ENCODE results near the gene SLC6A6. TPM values are rescaled to one million over a fixed set of nuclear protein-coding genes. Genes with fewer than 3 reads are reported as not detected.

The SLC6A6 gene
- total and polyA plus RNA-seq, 11 donors, result 9.1 to 121 (median 34.9) TPM

GRCh38 chr3:14398797-14399106 is 3.7 kb upstream of the SLC6A6 start:
- H3K4me1 ChIP-seq, result peaks cover 0 to 28% (median 10%) of the 10 kb centered on the region in 12 donors
- no peak for TF ChIP-seq CTCF (IDR thresholded peaks at IDR 0.05)
- H3K36me3 ChIP-seq, result no peaks in the 10 kb centered on the region
- 73 to 87% (median 75%) methylated on average over 2 of the region's 2 CpGs for WGBS, 4 donors
- no peak for ATAC-seq
- no peaks in the 10 kb centered on the region for H3K9me3 ChIP-seq
- intact Hi-C loops (cut with DNase I), result no loop called here
- H3K27me3 ChIP-seq, result no peaks in the 10 kb centered on the region
- H3K27ac ChIP-seq, result no peak overlapping the region
- DNase-seq, result no peak
- no peak overlapping the region for H3K4me3 ChIP-seq

- peaks cover 0 to 2% (median 0%) of the 10 kb centered on the region in 9 donors for H3K36me3 ChIP-seq
- TF ChIP-seq CTCF (IDR thresholded peaks at IDR 0.05), result peak in 1 of 12 donors; percentile 27
- no peak for TF ChIP-seq POLR2A (IDR thresholded peaks at IDR 0.05)
- WGBS, 4 donors, result 23 to 53% (median 28%) methylated on average over 11 to 22 of the region's 22 CpGs
- H3K9me3 ChIP-seq, result no peaks in the 10 kb centered on the region
- peak; percentile 5 to 36 (median 32) for ATAC-seq
- peaks cover 0 to 56% (median 29%) of the 10 kb centered on the region in 12 donors for H3K4me1 ChIP-seq
- peak in 2 of 5 donors; percentile 42 to 43 for DNase-seq
- intact Hi-C loops (cut with DNase I), result loop anchor here in 8 of 10 donors (2.0 to 10.0 kb wide), 8 partner anchors 29 to 137 kb away; no protein-coding TSS in a partner anchor
- peak overlapping the region; percentile 62 to 92 (median 81) for H3K4me3 ChIP-seq
- peak overlapping the region in 11 of 12 donors; percentile 43 to 96 (median 85) for H3K27ac ChIP-seq
- H3K27me3 ChIP-seq, result peaks cover 0 to 5% (median 0%) of the 10 kb centered on the region in 9 donors
Measured at GRCh38 chr3:14401692-14402303, 608 bp upstream of the SLC6A6 start.

- TF ChIP-seq POLR2A (IDR thresholded peaks at IDR 0.05) (peak in 1 of 2 donors; percentile 24), CTCF (IDR thresholded peaks at IDR 0.05) (no peak)
- H3K36me3 ChIP-seq, result peaks cover 0 to 14% (median 0%) of the 10 kb centered on the region in 9 donors
- peak overlapping the region; percentile 62 to 92 (median 81) for H3K4me3 ChIP-seq
- peaks cover 0 to 48% (median 26%) of the 10 kb centered on the region in 12 donors for H3K4me1 ChIP-seq
- ATAC-seq, result peak; percentile 37 to 67 (median 54)
- no peaks in the 10 kb centered on the region for H3K9me3 ChIP-seq
- 10 to 17% (median 12%) methylated on average over 10 to 12 of the region's 12 CpGs for WGBS, 4 donors
- intact Hi-C loops (cut with DNase I), result loop anchor here in 8 of 10 donors (2.0 to 10.0 kb wide), 8 partner anchors 31 to 139 kb away; no protein-coding TSS in a partner anchor
- H3K27ac ChIP-seq, result peak overlapping the region in 10 of 12 donors; percentile 2 to 96 (median 87)
- DNase-seq, result peak; percentile 75 to 80 (median 76)
- H3K27me3 ChIP-seq, result peaks cover 0 to 5% (median 0%) of the 10 kb centered on the region in 9 donors
Measured at GRCh38 chr3:14403619-14404155, 1.3 kb downstream of the SLC6A6 start.

GRCh38 chr3:14404186-14404585 is 1.8 kb downstream of the SLC6A6 start:
- Histone ChIP-seq H3K36me3 (peaks cover 0 to 14% (median 0%) of the 10 kb centered on the region in 9 donors), H3K9me3 (no peaks in the 10 kb centered on the region), H3K4me3 (peak overlapping the region; percentile 12 to 92 (median 81)), H3K27me3 (peaks cover 0 to 5% (median 0%) of the 10 kb centered on the region in 9 donors), H3K4me1 (peaks cover 0 to 53% (median 25%) of the 10 kb centered on the region in 12 donors), H3K27ac (peak overlapping the region in 7 of 12 donors; percentile 84 to 96 (median 92))
- no peak for ATAC-seq
- no peak for DNase-seq
- WGBS, 4 donors, result 24 to 48% (median 38%) methylated on average over 3 of the region's 3 CpGs
- intact Hi-C loops (cut with DNase I), result loop anchor here in 7 of 10 donors (5.0 to 10.0 kb wide), 5 partner anchors 48 to 139 kb away; no protein-coding TSS in a partner anchor
- no peak for TF ChIP-seq CTCF (IDR thresholded peaks at IDR 0.05)
